Astrocyte of the cerebellum (primary cell): ENCODE data around the gene TMEFF2.
"Not testable (repeated sequence)": the region's sequence is repeated elsewhere in the genome, so short reads cannot be mapped to it uniquely, and the experiment has no call there.

Experiments
- DNase-seq: peaks from one replicate; pipeline ENCODE4 v3.0.0-alpha.2; 2011; ENCODE audit warnings: low read depth
- H3K4me3 ChIP-seq: 2 replicates; pipeline ENCODE4 v1.5.1; 2011; ENCODE audit warnings: mild to moderate bottlenecking, low read depth, low read length, moderate library complexity
- in situ Hi-C: cut with HindIII; loops from 2 replicates; pipeline ENCODE4 v1.10.0; 2017; ENCODE audit warnings: low sequenced_read_pairs
- TF ChIP-seq, protein P1 (sequence below): IDR thresholded peaks from 2 replicates; pipeline ENCODE4 v1.5.1; 2012; ENCODE audit warnings: low read length, low read depth, moderate library complexity, mild to moderate bottlenecking; ENCODE audit errors: missing control alignments

The TMEFF2 gene

GRCh38 chr2:191927319-191927867 is 267.3 kb downstream of the TMEFF2 start:
- H3K4me3 ChIP-seq, result no peak overlapping the region
- peak; percentile 99 for DNase-seq
- TF ChIP-seq, protein P1, sequence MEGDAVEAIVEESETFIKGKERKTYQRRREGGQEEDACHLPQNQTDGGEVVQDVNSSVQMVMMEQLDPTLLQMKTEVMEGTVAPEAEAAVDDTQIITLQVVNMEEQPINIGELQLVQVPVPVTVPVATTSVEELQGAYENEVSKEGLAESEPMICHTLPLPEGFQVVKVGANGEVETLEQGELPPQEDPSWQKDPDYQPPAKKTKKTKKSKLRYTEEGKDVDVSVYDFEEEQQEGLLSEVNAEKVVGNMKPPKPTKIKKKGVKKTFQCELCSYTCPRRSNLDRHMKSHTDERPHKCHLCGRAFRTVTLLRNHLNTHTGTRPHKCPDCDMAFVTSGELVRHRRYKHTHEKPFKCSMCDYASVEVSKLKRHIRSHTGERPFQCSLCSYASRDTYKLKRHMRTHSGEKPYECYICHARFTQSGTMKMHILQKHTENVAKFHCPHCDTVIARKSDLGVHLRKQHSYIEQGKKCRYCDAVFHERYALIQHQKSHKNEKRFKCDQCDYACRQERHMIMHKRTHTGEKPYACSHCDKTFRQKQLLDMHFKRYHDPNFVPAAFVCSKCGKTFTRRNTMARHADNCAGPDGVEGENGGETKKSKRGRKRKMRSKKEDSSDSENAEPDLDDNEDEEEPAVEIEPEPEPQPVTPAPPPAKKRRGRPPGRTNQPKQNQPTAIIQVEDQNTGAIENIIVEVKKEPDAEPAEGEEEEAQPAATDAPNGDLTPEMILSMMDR, result no peak
- in situ Hi-C loops, result no loop called here

DNA sequence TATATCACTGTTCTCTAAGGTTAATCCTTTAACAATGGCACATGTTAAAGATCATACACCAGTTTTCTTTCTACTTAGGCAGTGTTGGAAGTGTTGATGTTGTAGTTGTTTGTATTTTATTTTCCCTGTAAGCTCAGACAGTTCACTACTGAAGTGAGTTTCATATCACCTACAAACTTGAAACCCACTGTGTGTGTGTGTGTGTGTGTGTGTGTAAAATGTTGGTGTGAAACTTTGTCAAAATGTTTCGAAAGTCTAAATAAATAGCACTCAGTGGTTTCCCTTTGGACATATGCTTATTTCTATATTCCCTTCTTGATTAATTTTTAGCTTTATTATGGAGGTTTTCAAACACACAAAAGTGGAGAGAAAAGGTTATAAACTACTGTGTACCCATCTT is 268.1 kb downstream of the TMEFF2 start:
- no peak for DNase-seq
- TF ChIP-seq, protein P1, result no peak
- no peak overlapping the region for H3K4me3 ChIP-seq
- in situ Hi-C loops, result no loop called here

DNA sequence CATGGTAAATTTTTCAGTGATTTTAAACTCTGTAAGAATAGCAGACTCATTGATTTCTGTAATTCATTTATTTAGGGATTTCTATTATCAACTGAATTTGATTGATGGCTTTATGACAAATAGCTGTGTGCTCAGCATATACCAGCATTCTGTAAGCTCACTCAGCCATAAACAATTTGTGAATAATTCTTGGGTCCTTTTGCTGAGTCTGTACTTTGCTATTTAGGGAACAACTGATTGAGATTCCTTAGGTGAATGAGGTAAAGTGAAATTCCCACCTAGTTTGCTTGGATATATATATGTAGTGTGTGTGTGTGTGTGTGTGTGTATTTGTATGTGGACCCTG is 271.1 kb downstream of the TMEFF2 start:
- H3K4me3 ChIP-seq, result no peak overlapping the region
- peak; percentile 23 for DNase-seq
- in situ Hi-C loops, result no loop called here
- TF ChIP-seq, protein P1, result no peak

DNA sequence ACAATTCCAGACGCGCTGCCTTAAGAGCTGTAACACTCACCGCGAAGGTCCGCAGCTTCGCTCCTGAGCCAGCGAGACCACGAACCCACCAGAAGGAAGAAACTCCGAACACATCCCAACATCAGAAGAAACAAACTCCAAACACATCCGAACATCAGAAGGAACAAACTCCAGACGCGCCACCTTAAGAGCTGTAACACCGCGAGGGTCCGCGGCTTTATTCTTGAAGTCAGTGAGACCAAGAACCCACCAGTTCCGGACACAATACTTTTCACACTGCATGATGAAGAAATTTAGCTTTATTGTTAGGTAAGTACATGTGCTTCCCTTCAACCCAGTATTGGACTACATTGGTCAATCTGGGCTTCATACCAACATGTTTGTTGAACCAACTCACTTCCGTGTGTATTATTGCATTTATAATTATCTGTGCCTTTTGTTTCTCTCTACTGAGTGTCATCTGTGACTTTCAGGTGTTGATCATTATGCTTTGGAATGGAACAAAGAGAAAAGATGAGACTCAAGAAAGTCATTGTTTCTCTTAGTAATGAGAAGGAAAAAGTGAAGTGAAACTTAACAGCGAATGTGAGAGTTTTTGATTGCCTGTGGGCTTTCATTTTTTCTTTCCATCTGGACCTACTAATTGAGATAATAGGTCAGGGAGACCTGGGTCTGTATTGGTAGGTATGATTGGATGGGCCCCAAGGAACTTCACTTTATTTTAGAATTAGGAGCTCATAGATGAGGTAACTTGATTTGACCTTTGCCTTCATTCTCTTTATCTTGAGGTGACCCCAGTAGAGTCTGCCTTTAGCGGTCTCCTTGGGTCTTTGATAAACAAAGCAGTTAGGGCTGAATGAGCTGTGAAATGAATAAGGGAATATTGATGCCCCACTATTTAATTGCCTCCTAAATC is 271.7 kb downstream of the TMEFF2 start:
- in situ Hi-C loops, result no loop called here
- TF ChIP-seq, protein P1, result no peak
- H3K4me3 ChIP-seq, result no peak overlapping the region
- DNase-seq, result no peak

DNA sequence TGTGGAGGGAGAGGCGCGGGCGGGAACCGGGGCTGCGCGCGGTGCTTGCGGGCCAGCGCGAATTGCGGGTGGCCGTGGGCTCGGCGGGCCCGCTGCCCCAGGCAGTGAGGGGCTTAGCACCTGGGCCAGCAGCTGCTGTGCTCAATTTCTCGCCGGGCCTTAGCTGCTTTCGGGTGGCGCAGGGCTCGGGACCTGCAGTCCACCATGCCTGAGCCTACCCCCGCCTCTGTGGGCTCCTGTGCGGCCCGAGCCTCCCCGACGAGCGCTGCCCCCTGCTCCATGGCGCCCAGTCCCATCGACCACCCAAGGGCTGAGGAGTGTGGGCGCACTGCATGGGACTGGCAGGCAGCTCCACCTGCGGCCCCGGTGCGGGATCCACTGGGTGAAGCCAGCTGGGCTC is 273.1 kb downstream of the TMEFF2 start:
- in situ Hi-C loops, result not testable (repeated sequence)

DNA sequence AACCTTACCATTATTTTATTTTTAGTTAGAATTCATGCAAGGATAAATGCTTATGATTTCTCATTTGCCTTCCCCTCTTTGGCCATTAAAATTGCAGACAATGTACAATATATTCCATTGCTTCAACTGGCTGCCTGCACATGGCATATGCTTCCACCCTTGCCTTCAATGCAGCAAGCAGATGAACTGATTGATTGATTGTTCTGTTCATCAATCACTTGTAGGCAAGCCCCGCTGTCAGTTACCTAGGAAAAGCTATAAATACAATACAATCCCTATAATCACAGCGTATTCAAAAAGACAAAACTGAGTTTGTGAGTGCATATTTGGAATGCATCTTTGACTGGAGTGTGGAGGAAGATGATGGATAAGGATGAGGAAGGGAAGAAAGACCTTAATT is 274.2 kb downstream of the TMEFF2 start:
- H3K4me3 ChIP-seq, result no peak overlapping the region
- TF ChIP-seq, protein P1, result no peak
- no peak for DNase-seq
- in situ Hi-C loops, result no loop called here

More for the DNA sequence above, 273.1 kb downstream of the TMEFF2 start:
- DNase-seq, H3K4me3 ChIP-seq: not testable (repeated sequence)
